Subcutaneous abdominal adipose tissue (tissue), 5 donors: ENCODE data around the gene VRTN.

Experiments used
- H3K27ac ChIP-seq: one replicate; pipeline ENCODE4 v1.7.0; 2013; ENCODE audit warnings: low read depth, mild to moderate bottlenecking, inconsistent platforms, low read length, moderate library complexity
- H3K27me3 ChIP-seq, 5 donors: one replicate each; pipeline ENCODE4 v1.7.0; 2013; ENCODE audit warnings: low read length in 5 of 5, inconsistent platforms in 1 of 5; ENCODE audit not compliant: control insufficient read depth in 5 of 5, insufficient read depth in 4 of 5
- H3K36me3 ChIP-seq, 5 donors: one replicate each; pipeline ENCODE4 v1.7.0; 2013; ENCODE audit warnings: low read length in 5 of 5; ENCODE audit not compliant: control insufficient read depth in 5 of 5, insufficient read depth in 5 of 5
- H3K4me1 ChIP-seq, 5 donors: one replicate each; pipeline ENCODE4 v1.7.0; 2013; ENCODE audit warnings: low read length in 5 of 5, mild to moderate bottlenecking in 3 of 5, moderate library complexity in 1 of 5; ENCODE audit not compliant: control insufficient read depth in 5 of 5, insufficient read depth in 5 of 5
- H3K4me3 ChIP-seq, 5 donors: one replicate each; pipeline ENCODE4 v1.7.0; 2013; ENCODE audit warnings: low read length in 5 of 5, low read depth in 1 of 5
- H3K9ac ChIP-seq, 5 donors: one replicate each; pipeline ENCODE4 v1.7.0; 2013; ENCODE audit warnings: low read length in 5 of 5, mild to moderate bottlenecking in 4 of 5, moderate library complexity in 3 of 5
- H3K9me3 ChIP-seq, 5 donors: one replicate each; pipeline ENCODE4 v1.7.0; 2013; ENCODE audit warnings: low read length in 5 of 5; ENCODE audit not compliant: control insufficient read depth in 5 of 5
- donor health status: healthy.
- donor health status: healthy.
- donor health status: healthy.
- donor health status: healthy.
- donor health status: healthy.

Gene VRTN

DNA sequence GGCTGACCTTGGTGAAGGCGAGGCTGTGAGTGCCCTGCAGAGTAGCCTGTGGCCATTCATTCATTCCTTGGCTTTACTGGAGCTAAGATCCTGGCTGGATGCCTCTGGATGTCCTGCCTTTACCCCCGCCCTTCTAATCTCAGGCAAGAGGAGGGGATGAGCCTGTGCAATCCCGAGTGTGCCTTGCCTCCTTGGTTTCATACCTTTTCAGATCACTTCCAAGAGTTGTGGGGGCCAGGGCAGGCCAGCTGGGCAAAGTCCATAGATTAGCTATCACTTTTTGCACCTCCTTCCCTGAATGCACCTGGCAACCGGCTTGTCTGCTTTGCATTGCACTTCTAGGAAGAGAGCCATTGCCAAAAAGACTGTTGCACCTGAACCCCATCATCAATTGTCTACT, 1.5 kb downstream of the VRTN start:
- Histone ChIP-seq H3K27ac (no peak overlapping the region), H3K36me3 (no peaks in the 10 kb centered on the region), H3K9me3 (no peaks in the 10 kb centered on the region), H3K4me3 (no peak overlapping the region), H3K4me1 (no peaks in the 10 kb centered on the region), H3K27me3 (peaks cover 13 to 25% (median 16%) of the 10 kb centered on the region in 5 donors), H3K9ac (no peak overlapping the region)

DNA sequence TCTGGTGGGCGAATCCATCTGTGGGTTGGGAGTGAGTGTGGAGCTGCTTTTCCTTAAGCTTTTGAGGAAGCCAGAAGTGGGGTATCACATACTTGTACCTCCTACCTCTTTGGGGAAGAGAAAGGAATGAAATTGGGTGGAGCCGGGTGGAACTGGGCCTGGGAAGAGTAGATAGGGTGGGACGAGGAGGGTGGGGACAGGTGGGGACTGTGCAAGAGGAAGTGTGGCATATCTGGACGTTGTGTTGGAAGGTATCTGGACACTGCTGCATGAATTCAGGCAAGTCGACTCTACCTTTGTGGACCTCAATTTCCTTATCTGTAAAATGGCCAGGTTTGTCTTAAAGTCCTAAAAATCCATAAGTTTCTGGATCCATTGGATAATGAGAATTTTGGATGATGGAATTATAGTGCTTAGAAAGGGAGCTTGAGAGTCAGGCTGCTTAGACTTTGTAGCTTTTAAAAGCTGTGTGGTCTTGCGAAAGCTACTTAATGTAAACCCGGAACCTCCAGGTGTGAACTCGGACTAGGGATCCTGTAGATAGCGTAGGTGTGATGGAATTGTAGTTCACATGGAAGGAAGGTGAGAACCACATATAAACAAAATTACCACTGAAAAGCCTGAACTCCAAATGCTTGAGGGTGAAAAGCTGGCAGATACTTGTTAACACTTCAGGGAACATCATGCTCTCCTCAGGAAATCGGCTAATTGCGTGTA, 2.1 kb downstream of the VRTN start:
- Histone ChIP-seq H3K9me3 (no peaks in the 10 kb centered on the region), H3K4me1 (no peaks in the 10 kb centered on the region), H3K4me3 (no peak overlapping the region), H3K27me3 (peaks cover 13 to 25% (median 16%) of the 10 kb centered on the region in 5 donors), H3K36me3 (no peaks in the 10 kb centered on the region), H3K27ac (no peak overlapping the region), H3K9ac (no peak overlapping the region)

- Histone ChIP-seq H3K9me3 (no peaks in the 10 kb centered on the region), H3K27me3 (peaks cover 13 to 25% (median 16%) of the 10 kb centered on the region in 5 donors), H3K9ac (no peak overlapping the region)
Observed at GRCh38 chr14:74350928-74351323, 2.7 kb downstream of the VRTN start.

GRCh38 chr14:74356892-74357575, 8.8 kb downstream of the VRTN start:
- Histone ChIP-seq H3K4me3 (no peak overlapping the region), H3K36me3 (no peaks in the 10 kb centered on the region), H3K27ac (no peak overlapping the region), H3K4me1 (no peaks in the 10 kb centered on the region), H3K9me3 (no peaks in the 10 kb centered on the region), H3K27me3 (peaks cover 0 to 10% (median 3%) of the 10 kb centered on the region in 5 donors), H3K9ac (no peak overlapping the region)

More at GRCh38 chr14:74350928-74351323, 2.7 kb downstream of the VRTN start:
- Histone ChIP-seq H3K36me3 (no peaks in the 10 kb centered on the region), H3K4me1 (no peaks in the 10 kb centered on the region), H3K4me3 (no peak overlapping the region), H3K27ac (no peak overlapping the region)

- Histone ChIP-seq H3K4me3 (no peak overlapping the region), H3K4me1 (peaks cover 0 to 4% (median 2%) of the 10 kb centered on the region in 5 donors), H3K9me3 (no peaks in the 10 kb centered on the region), H3K9ac (no peak overlapping the region), H3K27ac (no peak overlapping the region), H3K27me3 (peaks cover 0 to 10% (median 3%) of the 10 kb centered on the region in 5 donors), H3K36me3 (no peaks in the 10 kb centered on the region)
Observed at GRCh38 chr14:74357585-74357984, 9.3 kb downstream of the VRTN start.

DNA sequence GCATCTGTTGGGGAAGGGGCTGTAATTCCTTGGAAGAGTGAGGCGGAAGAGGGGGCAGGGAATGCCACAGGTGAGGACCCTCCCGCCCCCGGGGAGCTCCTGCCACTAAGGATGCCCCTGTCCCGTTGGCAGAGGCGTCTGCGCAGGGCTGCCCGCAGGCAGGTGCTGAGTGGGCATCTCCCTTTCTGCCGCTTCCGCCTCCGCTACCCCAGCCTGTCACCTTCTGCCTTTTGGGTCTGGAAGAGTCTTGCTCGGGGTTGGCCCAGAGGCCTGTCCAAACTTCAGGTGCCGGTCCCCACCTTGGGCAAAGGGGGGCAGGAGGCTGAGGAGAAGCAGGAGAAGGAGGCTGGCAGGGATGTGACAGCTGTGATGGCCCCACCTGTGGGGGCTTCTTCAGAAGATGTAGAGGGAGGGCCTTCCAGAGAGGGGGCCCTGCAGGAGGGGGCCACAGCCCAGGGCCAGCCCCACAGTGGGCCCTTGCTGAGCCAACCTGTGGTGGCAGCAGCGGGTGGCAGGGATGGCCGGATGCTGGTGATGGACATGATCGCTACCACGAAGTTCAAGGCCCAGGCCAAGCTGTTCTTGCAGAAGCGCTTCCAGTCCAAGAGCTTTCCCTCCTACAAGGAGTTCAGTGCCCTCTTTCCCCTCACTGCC, 10.0 kb downstream of the VRTN start:
- Histone ChIP-seq H3K36me3 (no peaks in the 10 kb centered on the region), H3K27me3 (peaks cover 0 to 12% (median 3%) of the 10 kb centered on the region in 5 donors), H3K9me3 (no peaks in the 10 kb centered on the region), H3K9ac (no peak overlapping the region), H3K27ac (no peak overlapping the region), H3K4me1 (peaks cover 0 to 4% (median 3%) of the 10 kb centered on the region in 5 donors), H3K4me3 (no peak overlapping the region)

- Histone ChIP-seq H3K4me3 (no peak overlapping the region), H3K36me3 (no peaks in the 10 kb centered on the region), H3K9me3 (no peaks in the 10 kb centered on the region), H3K4me1 (peaks cover 0 to 4% (median 3%) of the 10 kb centered on the region in 5 donors), H3K9ac (no peak overlapping the region), H3K27me3 (peaks cover 0 to 14% (median 3%) of the 10 kb centered on the region in 5 donors), H3K27ac (no peak overlapping the region)
Observed at GRCh38 chr14:74360163-74360562, 11.9 kb downstream of the VRTN start.

DNA sequence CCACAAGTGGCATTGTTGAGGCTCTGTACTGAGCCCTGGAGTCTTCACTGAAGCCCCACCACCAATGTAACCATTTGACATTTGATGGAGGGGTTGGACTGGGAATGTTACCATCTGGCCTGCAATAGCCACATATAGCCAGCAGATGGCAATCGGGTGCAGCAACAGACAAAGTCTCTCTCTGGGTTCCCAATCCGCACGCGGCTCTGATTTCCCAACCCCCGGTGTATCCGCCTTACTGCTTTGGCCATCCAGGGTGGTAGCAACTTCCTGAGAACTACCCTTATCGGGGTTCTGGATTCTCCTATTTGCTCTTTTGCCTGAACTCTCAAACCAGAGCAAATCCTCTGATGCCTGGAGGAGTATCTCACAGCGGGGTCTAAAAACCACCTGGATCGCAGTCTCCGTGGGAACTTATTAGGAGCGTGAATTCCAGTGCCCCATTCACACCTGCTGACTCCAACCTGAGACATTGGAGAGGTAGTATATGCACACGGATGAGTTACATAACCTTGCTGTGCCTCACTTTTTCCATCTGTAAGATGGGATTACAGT, 14.2 kb downstream of the VRTN start:
- Histone ChIP-seq H3K4me1 (peaks cover 0 to 4% (median 3%) of the 10 kb centered on the region in 5 donors), H3K27me3 (peaks cover 0 to 14% (median 3%) of the 10 kb centered on the region in 5 donors), H3K4me3 (no peak overlapping the region), H3K9ac (no peak overlapping the region), H3K9me3 (no peaks in the 10 kb centered on the region), H3K36me3 (no peaks in the 10 kb centered on the region), H3K27ac (no peak overlapping the region)

DNA sequence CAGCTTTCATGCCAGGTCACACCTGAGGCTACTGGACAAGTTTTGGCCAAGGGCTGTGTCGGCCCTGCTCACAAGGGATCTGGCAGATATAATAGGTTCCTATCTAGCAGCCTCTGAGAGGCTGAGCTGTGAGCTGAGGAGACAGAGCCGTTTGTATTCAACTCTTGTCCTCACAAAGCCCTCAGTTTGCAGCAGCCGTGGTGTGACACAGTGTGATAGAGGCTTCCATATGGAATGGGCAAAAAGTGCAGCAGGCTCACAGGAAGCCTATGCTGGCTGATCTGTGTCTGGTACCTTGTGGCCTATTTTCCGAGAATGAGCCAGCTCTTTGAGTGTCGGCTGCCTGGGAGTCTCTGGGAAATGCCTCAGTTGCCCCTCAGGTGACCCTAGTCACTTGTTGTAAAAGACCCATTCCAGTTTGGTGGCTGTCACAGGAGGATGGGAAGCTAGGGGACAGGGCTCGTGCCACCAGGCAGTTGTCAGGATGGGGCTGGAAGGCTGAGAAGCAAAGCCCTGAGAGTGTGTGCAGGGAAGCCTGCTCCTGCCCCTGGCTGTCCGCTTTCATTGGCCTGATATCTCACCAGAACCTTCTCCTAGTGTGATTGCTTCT, 16.1 kb downstream of the VRTN start:
- Histone ChIP-seq H3K4me1 (peaks cover 0 to 4% (median 3%) of the 10 kb centered on the region in 5 donors), H3K9me3 (no peaks in the 10 kb centered on the region), H3K4me3 (no peak overlapping the region), H3K27ac (no peak overlapping the region), H3K36me3 (no peaks in the 10 kb centered on the region), H3K9ac (no peak overlapping the region), H3K27me3 (peaks cover 0 to 14% (median 4%) of the 10 kb centered on the region in 5 donors)
